AML-193 (cell line): ENCODE results near the gene WNT10A.
"Not testable (repeated sequence)": the region's sequence is repeated elsewhere in the genome, so short reads cannot be mapped to it uniquely, and the experiment has no call there.

Experiments
- DNase-seq, 2 experiments: peaks; one replicate each; lab custom pipeline; 2025; lab: John Stamatoyannopoulos, UW

WNT10A gene

GRCh38 chr2:218893349-218894150 lies 12.9 kb downstream of the WNT10A start:
- no peak for DNase-seq

GRCh38 chr2:218894151-218894879 lies 13.7 kb downstream of the WNT10A start:
- no peak for DNase-seq

DNA sequence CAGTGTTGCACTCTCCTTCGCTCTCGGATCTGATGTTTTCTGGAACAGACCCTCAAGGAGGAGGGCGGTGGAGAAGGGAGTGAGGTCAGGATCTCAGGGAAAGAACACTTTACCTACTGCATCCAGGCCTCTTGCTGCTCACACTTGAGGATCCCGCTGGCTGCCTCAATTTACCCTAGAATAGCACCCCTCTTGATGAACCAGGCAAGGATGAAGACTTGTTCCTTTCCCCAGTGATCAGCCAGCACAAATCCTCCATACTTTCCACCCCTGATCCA lies 14.2 kb downstream of the WNT10A start:
- no peak for DNase-seq

DNA sequence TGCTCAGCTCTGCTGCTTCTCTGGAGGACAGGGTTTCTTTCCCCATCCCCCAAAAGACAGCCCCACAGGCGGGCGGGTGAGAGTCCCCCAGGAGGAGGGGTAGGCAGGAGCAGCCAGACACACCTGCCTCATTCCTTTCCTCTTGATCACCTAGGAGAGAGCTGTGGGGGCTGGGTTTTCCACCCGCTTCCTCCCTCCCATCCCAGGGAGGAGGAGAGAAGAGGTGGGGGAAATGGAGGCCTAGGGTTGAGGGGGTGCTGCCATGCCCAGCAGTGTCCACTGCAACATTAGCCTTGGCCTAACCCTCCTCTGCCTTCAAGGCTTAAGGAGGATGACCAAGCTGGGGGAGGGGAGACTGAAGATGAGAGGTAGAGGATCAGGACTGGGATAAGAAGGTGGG lies 14.7 kb downstream of the WNT10A start:
- no peak for DNase-seq

- no peak for DNase-seq
These were observed 15.3 kb downstream of the WNT10A start for GRCh38 chr2:218895759-218896500.

- DNase-seq, result peak in 1 of 2 experiments; percentile 21
These were observed 16.1 kb downstream of the WNT10A start for GRCh38 chr2:218896501-218897393.

DNA sequence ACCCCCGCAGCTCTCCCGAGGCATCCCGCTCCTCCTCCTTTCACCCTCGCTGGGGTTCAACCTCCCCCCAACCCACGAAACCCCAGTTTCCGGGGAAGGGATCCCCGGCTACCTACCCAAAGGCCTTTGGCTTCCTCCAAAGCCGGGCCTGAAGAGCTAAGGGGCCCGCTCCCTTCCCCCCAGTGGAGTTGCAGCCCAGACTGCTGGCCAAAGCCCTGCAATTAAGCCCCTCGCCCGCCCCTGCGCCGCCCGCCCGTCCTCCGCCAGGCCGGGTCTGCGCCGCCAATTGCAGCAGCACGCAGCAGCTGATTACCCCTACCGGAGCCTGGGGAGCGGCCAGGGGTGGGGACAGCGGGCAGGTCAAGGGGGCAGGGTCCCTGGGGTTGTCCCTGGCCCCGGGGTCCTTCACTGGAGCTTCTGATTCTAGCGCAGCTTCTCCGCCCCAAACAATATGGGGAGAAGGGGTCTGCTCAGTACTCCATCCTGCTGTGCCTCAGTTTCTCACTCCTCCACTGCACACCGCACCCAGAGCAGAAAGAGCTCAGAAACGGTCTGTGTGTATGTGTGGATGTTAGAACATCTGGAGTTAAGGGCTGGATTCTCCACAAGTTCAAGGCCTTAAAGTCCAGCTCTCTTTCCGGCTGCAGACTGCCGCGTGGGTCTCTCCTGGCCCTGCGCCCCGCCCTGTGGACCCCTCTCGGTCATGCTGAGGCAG lies 16.9 kb downstream of the WNT10A start:
- DNase-seq, result no peak

- DNase-seq, result peak; percentile 38 to 40
These were observed 17.6 kb downstream of the WNT10A start for GRCh38 chr2:218898109-218898878.

DNA sequence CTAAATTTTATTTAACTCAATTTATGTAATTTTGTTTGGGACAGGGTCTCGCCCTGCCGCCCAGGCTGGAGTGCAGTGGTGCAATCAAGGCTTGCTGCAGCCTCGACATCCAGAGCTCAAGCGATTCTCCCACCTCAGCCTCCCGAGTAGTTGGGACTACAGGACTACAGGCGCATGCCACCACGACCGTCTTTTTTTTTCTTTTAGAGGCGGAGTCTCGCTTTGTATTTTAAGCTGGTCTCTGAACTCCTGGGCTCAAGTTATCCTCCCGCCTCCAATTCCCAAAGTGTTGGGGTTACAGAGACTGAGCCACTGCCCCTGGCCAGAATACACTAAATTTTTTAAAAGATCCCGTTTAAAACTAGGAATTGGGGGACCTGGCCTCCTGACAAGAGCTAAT lies 18.5 kb downstream of the WNT10A start:
- no peak for DNase-seq

GRCh38 chr2:218902427-218902826 lies 21.8 kb downstream of the WNT10A start:
- no peak for DNase-seq

DNA sequence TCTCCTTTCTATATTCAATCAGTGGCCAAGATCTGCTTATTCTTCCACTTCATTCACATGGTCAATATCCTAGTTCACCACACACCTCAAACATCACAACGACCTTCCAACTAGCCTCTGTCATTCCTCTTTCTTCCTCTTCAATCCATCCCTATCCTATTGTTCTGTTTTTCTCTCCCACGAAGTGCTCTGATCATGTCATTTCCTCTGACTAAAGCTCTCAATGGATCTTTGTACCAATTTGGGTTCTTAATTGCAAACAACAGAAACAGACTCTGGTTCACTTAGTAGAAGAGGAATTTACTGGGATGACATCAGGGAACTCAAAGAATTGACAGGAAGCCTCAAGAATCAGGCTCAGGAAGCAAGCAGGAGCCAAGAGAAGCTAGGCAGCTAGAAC lies 23.5 kb downstream of the WNT10A start:
- no peak for DNase-seq

DNA sequence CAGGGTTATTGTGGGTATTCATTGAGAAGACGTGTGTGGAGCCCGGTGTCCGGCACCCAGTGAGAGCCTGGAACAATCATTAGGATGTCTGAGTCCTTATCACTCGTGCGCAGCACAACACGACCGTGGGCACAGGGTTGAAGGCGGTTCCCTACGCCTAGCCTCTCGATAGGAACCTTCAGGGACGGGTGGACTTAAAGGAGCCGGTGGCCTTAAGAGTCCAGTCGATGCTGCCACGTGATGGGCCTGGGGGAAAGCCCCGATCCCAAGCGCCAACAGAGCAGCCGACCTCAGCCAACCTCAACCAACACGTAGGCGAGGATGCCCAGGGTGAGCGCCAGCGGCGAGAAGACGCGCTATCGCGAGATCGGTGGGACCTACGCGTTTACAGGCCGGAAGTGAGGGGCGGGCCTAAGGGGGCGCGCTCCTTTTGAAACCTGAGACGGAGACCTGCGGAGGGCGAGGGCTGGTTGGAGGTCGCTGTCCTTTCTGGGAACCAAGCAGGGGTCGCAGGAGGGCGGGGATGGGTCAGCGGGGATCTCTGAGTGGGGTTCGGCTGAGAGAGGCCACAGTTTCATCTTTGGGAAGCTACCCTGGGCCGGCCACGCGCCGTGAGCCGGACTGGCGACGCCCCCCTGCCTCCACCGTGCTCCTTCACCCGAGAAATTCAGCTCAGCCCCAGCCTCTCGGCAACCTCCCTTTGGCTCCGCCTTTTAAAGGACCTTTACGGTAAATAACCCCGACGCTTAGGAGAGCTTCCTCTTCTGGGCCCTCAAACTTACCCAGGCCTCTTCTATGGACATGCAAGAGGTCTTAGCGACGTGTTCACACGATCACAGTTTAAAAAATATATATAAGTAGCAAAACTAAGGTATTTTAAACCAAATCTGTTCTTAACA lies 28.3 kb downstream of the WNT10A start:
- DNase-seq, result no peak

- DNase-seq, result no peak
These were observed 30.1 kb downstream of the WNT10A start for GRCh38 chr2:218910741-218911140.

GRCh38 chr2:218920504-218920903 lies 39.9 kb downstream of the WNT10A start:
- no peak for DNase-seq

- DNase-seq, result no peak
These were observed 44.1 kb downstream of the WNT10A start for GRCh38 chr2:218924757-218925156.

DNA sequence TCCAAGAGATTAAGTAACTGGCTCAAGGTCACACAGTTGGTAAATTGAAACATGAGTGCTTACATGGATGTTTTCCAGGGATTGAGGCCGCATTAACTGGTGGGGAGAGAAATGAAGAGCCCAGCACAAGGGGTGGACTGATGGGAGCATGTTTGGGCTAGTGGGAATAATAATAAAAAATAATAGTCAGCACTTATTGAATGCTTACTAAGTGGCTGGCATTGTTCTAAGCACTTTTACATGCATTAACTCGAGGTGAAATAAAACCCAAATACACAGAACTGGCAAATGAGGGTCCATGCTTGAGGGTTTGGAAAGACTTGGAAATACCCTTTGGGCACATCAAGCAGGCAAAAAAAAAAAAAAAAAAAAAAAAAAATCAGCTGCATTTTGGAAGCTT lies 44.8 kb downstream of the WNT10A start:
- no peak for DNase-seq

DNA sequence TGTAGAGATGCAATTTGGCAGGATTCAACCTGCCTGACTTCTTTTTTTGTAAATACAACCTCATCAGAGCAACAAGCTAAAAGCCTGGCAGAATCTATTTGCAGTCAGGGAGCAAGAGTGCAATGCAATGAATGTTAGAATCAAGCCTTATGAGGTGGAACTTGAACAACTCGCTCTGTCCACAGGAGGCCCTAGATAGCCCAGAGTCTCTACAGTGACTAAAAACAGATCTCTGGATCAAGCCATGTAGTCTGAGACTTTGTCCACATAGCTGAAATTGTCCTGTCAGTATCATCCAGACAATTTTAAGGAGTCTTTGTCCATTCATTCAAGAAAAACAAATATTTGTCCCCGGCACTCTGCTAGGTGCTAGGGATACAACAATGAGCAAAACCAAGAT lies 46.8 kb downstream of the WNT10A start:
- no peak for DNase-seq

DNA sequence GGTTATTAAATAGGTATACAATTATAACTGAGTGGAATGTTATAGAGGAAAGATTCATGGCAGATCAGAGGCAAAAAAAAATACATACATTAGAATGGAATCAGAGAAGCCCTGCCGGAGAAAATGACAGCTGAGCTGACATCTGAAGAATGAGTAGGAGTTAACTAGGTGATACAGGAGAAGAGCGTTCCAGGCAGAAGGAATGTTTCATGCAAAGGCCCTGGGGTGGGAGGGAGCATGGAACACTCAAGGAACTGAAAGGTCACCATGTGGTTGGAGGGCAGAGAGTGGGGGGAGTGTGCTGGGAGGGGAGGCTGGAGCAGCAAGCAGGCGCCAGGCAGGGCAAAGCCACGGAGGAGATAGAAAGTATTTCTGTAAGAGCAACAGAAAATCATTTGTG lies 47.2 kb downstream of the WNT10A start:
- no peak for DNase-seq

GRCh38 chr2:218930488-218930887 lies 49.8 kb downstream of the WNT10A start:
- not testable (repeated sequence) for DNase-seq
